Neutrophil (primary cell): ENCODE measurements around the gene CAPN8.

Experiments
- H3K27ac ChIP-seq: fragments of 200-600 bp; sonication (generic); 2 replicates; pipeline ENCODE4 v1.5.1; 2016; ENCODE audit warnings: mild to moderate bottlenecking, moderate library complexity
- H3K27me3 ChIP-seq: fragments of 200-600 bp; sonication (generic); 2 replicates; pipeline ENCODE4 v1.6.0; 2016; ENCODE audit warnings: mild to moderate bottlenecking
- H3K36me3 ChIP-seq: fragments of 200-600 bp; sonication (generic); 2 replicates; pipeline ENCODE4 v1.5.1; 2017
- H3K4me1 ChIP-seq, 2 experiments: fragments of 200-600 bp in 1 of 2; sonication (generic) in 1 of 2; 1 replicate in 1 of 2; 2 replicates in 1 of 2; pipeline versions ENCODE4 v1.5.1 to v1.6.1; 2013 to 2016; ENCODE audit warnings: low read depth in 1 of 2, low read length in 1 of 2, mild to moderate bottlenecking in 1 of 2, moderate library complexity in 1 of 2; ENCODE audit not compliant: control insufficient read depth in 1 of 2, insufficient read depth in 1 of 2
- H3K4me3 ChIP-seq, 2 experiments: fragments of 200-600 bp in 1 of 2; sonication (generic) in 1 of 2; 1 replicate in 1 of 2; 2 replicates in 1 of 2; pipeline ENCODE4 v1.5.1; 2013 to 2016; ENCODE audit warnings: low read depth in 1 of 2, low read length in 1 of 2, mild to moderate bottlenecking in 1 of 2, moderate library complexity in 1 of 2
- H3K9me3 ChIP-seq: fragments of 200-600 bp; sonication (generic); 2 replicates; pipeline ENCODE4 v1.5.1; 2016
- TF ChIP-seq, protein P1 (sequence below): fragments of 200-600 bp; sonication (generic); IDR thresholded peaks from 2 replicates; pipeline ENCODE4 v1.5.1; 2016; ENCODE audit warnings: antibody characterized with exemption

The CAPN8 gene

DNA sequence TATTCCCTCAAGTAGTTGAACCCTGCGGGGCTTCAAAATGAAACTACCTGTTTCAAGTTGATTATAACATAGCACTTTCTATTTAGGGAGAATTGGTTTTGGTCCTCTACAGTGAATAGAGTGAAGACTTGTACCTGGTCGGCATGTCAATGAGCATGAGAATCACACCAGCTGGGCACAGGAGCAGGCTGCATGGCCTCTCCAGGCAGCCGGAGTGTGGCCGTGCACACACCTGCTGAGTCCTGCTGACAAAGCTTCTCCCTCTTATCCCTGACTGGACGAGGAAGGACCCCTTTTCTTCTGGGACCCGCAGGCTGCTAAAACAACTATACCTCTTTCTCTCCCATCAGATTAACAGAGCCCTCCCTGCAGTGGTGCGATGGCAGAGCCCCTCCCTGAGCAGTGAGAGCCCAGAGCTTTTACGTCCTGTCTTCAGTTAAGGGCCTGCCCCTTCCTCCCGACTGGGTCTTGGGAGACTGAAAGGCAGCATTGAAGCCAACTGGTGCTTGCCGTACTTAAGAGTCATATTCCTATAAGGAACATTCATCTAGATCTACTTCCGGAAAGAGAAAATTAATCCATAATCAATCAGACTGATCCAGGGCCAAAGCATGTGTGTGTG lies 124.9 kb downstream of the CAPN8 start:
- Histone ChIP-seq H3K27ac (no peak overlapping the region), H3K36me3 (no peaks in the 10 kb centered on the region), H3K9me3 (no peaks in the 10 kb centered on the region), H3K27me3 (peaks cover 8% of the 10 kb centered on the region), H3K4me3 (no peak overlapping the region), H3K4me1 (no peaks in the 10 kb centered on the region)
- TF ChIP-seq, protein P1, sequence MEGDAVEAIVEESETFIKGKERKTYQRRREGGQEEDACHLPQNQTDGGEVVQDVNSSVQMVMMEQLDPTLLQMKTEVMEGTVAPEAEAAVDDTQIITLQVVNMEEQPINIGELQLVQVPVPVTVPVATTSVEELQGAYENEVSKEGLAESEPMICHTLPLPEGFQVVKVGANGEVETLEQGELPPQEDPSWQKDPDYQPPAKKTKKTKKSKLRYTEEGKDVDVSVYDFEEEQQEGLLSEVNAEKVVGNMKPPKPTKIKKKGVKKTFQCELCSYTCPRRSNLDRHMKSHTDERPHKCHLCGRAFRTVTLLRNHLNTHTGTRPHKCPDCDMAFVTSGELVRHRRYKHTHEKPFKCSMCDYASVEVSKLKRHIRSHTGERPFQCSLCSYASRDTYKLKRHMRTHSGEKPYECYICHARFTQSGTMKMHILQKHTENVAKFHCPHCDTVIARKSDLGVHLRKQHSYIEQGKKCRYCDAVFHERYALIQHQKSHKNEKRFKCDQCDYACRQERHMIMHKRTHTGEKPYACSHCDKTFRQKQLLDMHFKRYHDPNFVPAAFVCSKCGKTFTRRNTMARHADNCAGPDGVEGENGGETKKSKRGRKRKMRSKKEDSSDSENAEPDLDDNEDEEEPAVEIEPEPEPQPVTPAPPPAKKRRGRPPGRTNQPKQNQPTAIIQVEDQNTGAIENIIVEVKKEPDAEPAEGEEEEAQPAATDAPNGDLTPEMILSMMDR: no peak

DNA sequence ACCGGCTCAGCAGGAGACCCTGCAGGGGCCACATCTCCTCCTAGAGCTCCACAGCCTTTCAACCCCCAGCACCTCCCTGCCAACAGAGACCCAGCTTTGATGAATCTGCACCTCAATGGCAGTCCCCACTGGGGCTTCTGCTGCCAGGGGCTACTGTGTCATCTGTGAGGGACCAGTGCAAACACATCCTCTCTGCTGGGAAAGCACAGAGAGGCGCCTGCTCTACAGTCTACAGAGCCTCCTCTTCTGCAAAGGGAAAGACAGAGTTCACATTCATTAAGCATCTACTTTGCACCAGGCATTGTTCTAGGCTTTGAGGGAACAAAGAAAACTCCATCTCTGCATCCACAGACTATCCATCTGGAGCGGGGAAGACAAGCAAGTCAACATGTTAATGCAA lies 125.8 kb downstream of the CAPN8 start:
- H3K9me3 ChIP-seq: no peaks in the 10 kb centered on the region
- TF ChIP-seq, protein P1: no peak
- H3K36me3 ChIP-seq: no peaks in the 10 kb centered on the region
- no peak overlapping the region for H3K4me3 ChIP-seq
- no peak overlapping the region for H3K27ac ChIP-seq
- H3K27me3 ChIP-seq: peaks cover 8% of the 10 kb centered on the region
- H3K4me1 ChIP-seq: no peaks in the 10 kb centered on the region

DNA sequence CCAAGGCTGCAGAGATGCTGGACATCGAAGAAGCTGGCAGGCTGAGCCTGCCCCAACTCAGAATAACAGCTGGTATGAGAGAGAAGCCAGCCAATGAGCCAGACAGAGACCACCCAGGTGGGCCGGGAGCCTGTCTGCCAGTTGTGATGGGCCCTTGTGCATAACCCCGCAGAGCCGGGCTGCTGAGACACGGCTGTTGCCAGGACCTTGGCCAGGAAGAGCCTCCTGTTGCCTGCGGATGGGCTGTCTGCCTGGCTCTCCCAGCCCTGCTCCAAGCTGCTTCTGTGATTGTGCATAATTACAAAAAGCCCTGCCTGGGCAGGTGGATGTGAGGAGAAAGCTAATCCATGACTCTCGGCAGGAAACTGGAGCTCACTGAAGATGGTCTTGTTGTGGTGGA lies 126.5 kb downstream of the CAPN8 start:
- Histone ChIP-seq H3K27ac (no peak overlapping the region), H3K27me3 (peaks cover 8% of the 10 kb centered on the region), H3K36me3 (no peaks in the 10 kb centered on the region), H3K4me1 (no peaks in the 10 kb centered on the region), H3K4me3 (no peak overlapping the region), H3K9me3 (no peaks in the 10 kb centered on the region)
- TF ChIP-seq, protein P1: no peak

DNA sequence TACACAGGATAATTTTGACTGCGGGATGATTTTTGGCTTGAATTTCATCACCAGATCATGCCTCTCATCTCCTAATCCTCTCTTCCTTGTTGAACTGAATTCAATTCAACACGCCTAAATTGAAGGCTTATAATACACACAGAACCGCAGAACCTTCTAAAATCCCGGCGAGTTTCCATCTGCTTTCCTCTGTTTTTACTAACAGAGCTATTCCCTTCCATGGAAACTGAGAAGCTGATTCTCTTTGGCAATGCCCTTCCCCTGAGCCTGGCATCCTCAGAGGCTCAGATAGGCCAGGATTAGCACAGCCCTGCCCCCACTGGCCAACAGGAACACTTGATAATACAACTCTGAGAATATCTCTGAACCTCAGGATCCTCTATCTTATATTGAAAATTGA lies 130.2 kb downstream of the CAPN8 start:
- peaks cover 8% of the 10 kb centered on the region for H3K27me3 ChIP-seq
- H3K4me1 ChIP-seq: no peaks in the 10 kb centered on the region
- H3K4me3 ChIP-seq: no peak overlapping the region
- no peak overlapping the region for H3K27ac ChIP-seq
- H3K36me3 ChIP-seq: no peaks in the 10 kb centered on the region
- H3K9me3 ChIP-seq: no peaks in the 10 kb centered on the region
- TF ChIP-seq, protein P1: no peak

DNA sequence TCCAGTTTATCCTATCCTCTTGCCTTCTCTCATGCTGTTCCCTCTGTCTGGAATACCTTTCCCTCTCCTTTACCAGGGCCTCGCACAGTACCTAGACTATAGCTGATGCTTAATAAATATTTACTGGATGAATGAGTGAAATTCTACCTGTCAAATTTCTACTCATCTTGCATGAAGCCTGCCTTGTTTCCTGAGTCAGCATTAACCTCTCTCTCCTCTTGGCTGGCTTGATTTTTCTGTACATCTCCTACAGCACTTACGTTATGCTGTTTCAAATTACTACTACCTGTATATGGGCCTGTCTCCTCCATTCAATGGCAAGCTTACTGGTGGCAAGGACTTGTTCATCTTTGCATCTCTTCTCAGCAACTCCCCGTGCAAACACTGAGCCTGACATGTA lies 130.8 kb downstream of the CAPN8 start:
- no peak overlapping the region for H3K27ac ChIP-seq
- H3K36me3 ChIP-seq: no peaks in the 10 kb centered on the region
- H3K4me1 ChIP-seq: no peaks in the 10 kb centered on the region
- no peak overlapping the region for H3K4me3 ChIP-seq
- H3K27me3 ChIP-seq: peaks cover 8% of the 10 kb centered on the region
- no peaks in the 10 kb centered on the region for H3K9me3 ChIP-seq
- TF ChIP-seq, protein P1: no peak

DNA sequence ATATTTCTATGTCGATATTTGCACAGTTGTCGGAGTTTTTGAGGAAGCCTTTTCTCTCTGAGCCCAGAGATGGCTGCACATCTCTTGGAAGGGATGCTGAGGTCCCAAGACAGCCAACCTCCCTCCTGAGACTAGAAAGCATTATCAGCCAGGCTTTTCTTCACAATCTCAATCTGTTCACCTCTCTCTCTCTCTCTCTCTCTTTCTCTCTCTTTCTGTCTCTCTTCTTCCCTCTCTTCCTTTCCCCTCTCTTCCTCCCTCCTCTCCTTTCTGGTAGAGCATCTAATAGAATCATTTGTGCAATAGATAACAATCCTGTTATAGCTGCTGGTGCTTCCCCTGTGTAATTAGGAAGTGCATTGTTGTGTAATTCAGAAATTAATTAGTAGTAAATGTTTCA lies 131.8 kb downstream of the CAPN8 start:
- Histone ChIP-seq H3K4me1 (no peaks in the 10 kb centered on the region), H3K27ac (no peak overlapping the region), H3K9me3 (no peaks in the 10 kb centered on the region), H3K27me3 (peaks cover under 1% of the 10 kb centered on the region), H3K4me3 (no peak overlapping the region), H3K36me3 (no peaks in the 10 kb centered on the region)
- TF ChIP-seq, protein P1: no peak
